GM15510 (cell line): ENCODE measurements around the gene GFM1.

Experiments used
- POLR2A ChIP-seq: IDR thresholded peaks from 3 replicates; pipeline ENCODE4 v1.6.1; 2011; ENCODE audit warnings: borderline replicate concordance; ENCODE audit not compliant: insufficient read length; ENCODE audit errors: extremely low read depth

GFM1 gene

DNA sequence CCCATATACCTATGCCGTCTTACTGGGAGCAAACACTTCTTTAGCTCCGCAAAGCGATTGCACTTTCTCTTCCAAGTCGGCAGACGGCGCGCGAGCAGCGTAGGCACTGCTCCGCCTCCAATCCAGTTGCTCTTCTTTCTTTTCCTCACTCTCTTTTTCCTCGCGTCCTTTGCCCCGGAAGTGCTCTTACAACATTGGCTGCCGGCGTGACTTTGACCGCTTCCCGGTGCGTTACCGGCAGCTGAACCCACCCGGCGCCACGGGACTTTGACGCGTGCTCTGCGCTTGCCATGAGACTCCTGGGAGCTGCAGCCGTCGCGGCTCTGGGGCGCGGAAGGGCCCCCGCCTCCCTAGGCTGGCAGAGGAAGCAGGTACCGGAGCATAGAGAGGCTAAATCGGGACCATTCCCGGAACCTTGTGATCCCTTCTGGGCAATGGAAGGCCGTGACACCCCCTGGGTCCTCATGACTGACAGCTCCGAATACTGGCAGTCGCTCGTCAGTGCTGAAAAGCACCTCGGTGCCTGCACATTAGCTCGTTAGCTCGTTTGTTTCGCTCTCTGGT is at the start of gene GFM1:
GFM1 (plus strand) TSS at position 183 of the 564 bp plus-strand sequence; CDS start at position 291, 108 bp downstream.
- peak; percentile 76 for TF ChIP-seq POLR2A

DNA sequence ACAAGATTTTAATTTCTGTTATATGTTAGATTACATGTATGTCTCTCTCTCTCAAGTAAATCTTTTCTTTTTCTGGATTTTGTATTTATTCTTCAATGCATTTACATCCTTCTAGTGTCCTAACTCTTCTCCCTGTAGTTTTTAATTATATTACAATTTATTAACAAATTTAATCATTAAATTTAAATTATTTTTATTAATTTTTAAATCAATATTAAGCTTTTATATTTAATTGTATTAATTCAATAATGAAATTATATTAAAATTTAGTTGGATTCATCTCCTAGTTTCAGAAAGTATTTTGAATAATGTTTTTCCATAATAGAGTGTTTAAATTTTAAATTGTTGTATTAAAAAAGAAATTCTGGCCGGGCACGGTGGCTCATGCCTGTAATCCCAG is 43.5 kb upstream of the GFM1 start:
- no peak for TF ChIP-seq POLR2A

DNA sequence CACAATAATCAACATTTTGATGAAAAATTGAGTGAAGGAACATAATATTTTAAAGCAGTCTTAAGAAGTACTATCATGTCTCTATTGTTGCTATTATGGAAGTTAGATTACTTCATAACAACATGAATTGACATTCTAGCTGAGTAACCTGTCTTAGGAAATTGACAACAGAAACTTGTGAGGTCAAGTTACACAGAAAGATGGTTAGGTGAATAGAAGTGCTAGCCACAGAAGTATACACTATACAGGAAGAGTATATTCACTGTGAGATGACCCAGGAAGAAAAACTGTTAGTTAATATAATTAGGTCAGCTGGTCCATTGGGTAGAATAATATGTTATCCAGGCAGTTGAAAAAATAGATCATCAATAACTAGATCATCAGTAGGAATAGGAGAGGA is 42.1 kb upstream of the GFM1 start:
- no peak for TF ChIP-seq POLR2A

DNA sequence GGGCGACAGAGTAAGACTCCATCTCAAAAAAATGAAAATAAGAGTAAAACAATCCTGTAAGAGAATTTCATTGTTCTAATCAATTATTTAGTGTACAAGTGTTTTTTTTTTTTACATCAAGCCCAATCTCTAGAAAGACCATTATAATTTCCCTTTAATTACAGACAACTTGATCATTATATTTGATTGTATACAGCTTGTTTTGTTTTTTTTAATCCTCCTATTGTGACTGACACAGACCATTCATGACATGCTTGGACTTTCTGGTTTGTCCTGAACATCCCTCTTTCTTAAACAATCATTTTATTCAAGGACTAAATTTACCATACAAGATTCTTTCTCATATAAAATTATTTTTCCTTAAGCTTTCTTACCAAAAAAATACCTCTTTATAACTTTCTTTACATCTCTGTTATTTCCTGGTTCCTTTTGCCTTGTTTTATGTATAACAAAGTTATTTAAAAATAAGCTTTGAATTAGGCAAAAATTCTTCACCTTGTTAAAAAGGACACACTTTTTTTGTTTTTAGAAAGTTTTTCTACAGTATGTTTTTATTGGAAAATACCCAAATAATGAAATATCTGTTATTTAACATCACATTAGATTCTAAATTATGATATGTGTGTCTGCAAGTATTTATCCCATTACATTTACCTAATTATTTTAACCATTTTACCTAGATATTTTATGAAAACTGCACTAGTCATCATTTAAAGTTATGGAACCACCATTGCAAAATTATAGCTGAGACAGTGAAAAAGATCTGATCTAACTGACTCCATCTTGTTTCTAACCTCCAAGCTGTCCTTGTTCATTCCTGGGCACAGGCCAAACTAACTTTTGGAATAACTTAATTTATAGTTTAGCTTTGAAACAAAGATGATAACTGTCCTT is 26.1 kb upstream of the GFM1 start:
- no peak for TF ChIP-seq POLR2A

DNA sequence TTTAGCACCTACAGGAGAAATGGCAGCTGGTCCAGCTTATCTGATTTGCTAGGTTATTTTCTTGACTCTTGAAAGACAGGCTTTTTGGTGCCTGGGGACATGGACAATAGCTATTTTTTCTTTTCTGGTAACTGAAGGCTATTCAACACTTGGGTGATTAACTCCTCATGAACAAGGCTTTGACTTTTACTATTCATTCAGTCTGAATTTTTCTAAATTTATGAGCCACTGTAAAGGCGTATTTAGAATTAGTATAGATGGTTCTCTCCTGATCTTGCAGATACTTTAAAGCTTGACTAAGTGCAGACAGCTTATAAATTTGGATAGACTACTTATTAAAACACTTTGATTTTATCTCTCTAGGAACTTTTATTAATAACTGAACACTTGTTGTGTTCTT is 18.4 kb upstream of the GFM1 start:
- TF ChIP-seq POLR2A = no peak

DNA sequence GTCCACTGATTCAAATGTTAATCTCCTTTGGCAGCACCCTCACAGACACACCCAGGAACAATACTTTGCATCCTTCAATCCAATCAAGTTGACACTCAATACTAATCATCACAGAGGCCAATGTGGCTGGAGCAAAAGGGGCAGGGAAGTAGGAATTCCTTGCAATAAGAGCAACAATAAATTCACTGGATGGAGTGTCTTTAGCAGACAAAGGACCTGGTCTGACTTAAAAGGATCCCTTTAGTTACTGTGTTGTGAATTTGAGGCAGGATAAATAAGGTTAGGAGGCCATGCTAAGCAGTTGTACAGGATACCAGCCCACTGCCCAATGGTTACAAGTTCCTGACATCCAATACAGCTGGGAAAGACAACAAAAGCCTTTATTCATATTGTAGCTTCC is 12.3 kb upstream of the GFM1 start:
- no peak for TF ChIP-seq POLR2A

DNA sequence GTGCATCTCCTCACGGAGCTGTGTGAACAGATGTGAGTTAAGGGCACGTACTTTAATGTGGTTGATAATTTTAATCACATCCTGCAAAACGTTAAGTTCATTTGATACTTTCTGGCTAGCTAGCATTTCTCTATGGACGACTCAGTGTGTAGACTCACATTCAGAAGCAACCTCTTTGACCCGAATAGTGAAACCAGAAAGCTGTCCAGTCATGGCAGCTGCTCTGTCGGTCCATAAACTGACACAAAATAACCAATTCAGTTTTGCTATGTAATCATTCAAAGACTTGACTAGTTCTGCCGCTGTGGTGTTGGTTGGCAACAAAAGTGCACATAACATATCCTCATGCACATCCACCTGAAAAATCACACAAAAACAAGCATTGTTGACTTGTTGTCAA is 3.7 kb upstream of the GFM1 start:
- TF ChIP-seq POLR2A = no peak

DNA sequence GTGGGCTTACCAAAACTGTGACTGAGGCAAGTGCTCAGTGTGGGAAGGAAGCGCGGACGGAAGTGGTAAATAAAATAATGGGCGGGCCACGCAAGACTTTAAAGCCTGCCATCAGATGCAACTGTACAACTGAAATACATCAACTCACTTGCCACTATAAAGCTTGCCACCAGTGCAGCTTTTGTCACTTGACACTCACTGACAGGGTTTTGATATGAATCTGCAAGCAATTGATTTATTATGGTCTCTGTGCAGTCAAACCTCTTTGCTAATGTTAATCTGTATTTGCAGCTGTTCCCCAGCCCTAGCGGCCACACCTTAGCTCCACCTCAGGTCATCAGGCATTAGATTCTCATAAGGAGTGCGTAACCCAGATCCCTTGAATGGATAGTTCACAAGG is 2.3 kb upstream of the GFM1 start:
- no peak for TF ChIP-seq POLR2A

DNA sequence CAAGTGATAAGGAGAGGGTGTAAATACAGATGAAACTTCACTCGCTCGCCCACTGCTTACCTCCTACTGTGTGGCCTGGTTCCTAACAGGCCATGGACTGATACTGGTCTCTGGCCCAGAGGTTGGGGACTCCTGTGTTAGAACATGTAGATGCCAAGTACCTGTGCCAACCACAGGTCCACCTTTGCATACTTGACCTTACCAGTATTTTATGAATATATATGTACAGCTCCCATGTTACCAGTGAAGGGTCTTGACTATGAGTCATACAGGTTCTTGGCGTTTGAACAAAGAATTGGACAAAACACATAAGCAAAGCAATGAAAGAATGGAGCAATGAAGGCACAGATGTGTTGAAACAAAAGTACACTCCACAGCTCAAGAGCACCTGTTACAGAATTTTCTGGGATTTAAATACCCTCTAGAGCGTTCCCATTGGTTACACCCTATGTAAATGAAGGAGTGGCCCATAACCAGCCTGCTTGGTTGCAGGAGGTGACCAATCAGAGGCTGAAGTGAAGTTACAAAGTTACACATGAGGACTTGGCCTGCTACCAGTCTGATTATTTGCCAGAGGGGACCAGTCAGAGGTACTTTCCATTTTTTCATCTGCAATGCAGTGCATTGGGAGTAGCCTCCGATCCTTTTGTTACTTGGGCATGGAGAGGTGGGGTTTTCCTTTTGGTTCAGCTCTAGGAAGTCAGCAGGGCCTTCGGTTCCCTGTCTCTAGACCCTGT is 1.7 kb upstream of the GFM1 start:
- no peak for TF ChIP-seq POLR2A

DNA sequence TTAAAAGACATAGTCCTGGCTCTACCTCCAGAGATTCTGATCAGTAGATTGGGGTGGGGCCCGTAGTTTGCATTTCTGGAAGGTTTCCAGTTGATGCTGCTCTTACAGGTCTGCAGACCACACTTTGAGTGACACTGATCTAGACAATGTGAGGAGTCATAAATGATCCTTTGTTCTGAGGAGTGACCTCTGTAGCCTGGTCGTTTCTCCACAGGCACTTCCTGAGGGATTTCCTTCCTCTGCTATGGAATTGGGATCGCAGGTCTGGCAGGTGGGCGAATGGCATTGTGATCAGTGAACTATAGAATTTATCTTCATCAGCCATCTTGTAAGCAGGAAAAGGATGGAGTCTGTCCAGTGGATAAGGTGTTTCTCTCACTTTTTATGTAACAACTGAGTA is 5.5 kb downstream of the GFM1 start:
- TF ChIP-seq POLR2A = no peak

DNA sequence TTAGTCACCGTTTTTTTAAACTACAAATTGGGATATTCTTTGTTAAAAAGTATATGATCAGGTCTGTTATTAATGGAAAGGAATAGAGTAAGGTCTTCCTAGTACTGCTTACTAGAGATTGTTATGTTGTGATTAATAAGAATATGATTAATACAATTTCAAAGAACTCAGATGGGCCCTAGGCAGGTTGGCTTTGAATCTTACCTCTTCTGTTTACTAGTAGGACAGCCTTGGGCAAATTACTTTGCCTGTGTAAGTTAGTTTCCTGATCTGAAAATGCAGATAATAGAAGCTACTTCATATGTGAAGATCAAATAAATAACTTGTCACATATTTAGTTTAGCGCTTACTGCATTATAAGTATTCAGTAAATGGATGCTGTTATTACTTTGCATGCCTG is 6.9 kb downstream of the GFM1 start:
- TF ChIP-seq POLR2A = no peak

DNA sequence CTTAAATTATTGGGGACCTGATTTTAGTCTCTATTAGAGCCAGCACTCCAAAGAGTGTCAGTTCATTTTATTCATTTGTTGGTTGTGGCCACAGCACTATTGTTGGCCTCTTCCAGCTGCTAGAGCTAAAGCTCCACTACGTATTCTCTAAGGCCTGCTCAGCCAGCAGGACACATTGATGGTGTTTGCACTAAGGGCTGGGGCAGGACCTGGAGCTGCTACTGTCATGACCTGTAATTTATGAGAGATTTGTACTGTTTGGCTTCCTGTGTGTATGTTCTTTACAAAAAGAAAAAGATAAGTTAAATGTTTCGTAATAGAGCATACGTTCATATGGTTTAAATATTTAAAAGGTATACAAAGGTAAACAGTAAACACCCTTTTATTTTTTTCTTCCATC is 8.1 kb downstream of the GFM1 start:
- TF ChIP-seq POLR2A = no peak

DNA sequence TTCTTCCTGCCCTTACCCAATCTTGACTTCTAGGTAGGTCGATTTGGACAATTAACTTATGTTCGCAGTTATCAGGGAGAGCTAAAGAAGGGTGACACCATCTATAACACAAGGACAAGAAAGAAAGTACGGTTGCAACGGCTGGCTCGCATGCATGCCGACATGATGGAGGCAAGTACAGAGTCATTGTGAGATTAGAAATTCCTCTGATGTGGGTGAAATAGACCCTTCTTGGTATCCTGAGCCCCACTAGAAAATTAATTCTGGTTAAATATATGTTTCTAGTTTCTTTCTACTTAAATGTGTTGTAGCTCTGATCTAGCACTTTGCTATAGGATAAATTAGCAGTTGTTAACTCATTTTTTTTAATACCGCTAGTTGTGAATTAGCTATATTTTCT is 14.6 kb downstream of the GFM1 start:
- TF ChIP-seq POLR2A = no peak

DNA sequence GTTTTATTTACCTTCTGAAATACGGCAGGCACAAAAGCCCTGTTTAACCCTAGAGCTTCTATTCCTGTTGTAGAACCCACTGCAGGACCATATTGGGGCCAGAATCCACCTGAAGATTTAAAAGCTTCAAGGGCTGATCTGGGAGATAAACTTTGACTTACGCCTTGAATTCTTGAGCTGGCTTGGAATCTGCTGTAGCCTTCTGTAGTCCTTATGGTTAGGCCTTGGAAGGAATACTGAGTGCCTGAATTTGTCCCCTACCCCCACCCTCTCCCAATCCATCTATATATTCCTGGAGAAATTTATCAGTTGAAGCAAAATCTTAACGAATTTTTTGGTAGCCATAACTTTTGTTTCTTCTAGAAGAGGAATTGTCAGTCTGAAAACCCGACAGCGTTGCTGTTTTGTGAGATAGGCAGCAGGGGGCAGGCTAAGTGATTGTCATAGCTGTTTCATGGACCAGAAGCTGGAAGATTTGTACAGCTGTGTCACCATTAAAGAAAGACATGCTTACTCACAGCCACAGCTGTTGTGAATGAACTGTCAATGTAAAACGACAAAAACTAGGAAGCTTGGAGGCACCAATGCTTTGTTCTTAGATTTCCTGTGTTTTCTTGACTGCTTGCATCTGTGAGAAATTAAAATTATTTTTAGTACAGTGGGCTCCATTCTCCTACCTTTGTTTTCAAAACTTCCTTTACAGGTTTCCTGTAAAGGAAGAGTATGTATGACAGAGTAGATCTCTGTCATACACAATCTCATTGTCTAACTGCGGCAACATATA is 15.3 kb downstream of the GFM1 start:
- no peak for TF ChIP-seq POLR2A

DNA sequence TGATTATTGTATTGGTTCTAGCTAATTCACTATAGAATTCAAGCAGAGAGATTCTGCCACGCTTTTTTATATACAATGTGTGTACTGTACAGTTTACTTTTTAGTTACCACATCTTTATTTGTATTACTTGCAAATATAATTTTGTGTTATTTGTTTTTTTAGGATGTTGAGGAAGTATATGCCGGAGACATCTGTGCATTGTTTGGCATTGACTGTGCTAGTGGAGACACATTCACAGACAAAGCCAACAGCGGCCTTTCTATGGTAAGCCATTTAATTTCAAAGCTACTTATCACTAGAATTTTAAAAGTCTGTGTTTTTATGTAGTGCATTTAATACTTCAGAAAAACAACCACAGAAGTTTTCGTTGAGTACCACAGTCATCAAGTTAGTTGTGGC is 16.4 kb downstream of the GFM1 start:
- TF ChIP-seq POLR2A = no peak
